Mucosa of descending colon (tissue), 3 donors: Measurements from ENCODE around the gene CTSL. TPM values are rescaled to one million over a fixed set of nuclear protein-coding genes. Genes with fewer than 3 reads are reported as not detected.

Experiments used
- ATAC-seq: fragments of 200-7000 bp; cut with Tn5 transposase; one replicate; pipeline ENCODE4 v1.9.1; 2020; ENCODE audit warnings: mild to moderate bottlenecking, moderate library complexity
- DNase-seq, 3 donors: peaks; one replicate each; pipeline ENCODE4 v3.0.0-alpha.2; 2020
- H3K36me3 ChIP-seq: fragments of 200-600 bp; one replicate; pipeline ENCODE4 v1.8.0; 2021; ENCODE audit warnings: low read depth, mild to moderate bottlenecking
- H3K4me1 ChIP-seq: fragments of 200-600 bp; one replicate; pipeline ENCODE4 v1.8.0; 2021; ENCODE audit warnings: low read depth, mild to moderate bottlenecking
- H3K4me3 ChIP-seq: fragments of 200-600 bp; one replicate; pipeline ENCODE4 v1.8.0; 2021; ENCODE audit warnings: mild to moderate bottlenecking
- H3K9me3 ChIP-seq: fragments of 200-600 bp; one replicate; pipeline ENCODE4 v1.8.0; 2021; ENCODE audit warnings: mild to moderate bottlenecking
- intact Hi-C, 2 donors: fragments of 100-400 bp; cut with DNase I in 1 of 2; cut with micrococcal nuclease in 1 of 2; formaldehyde crosslinking; loops; one replicate each; pipeline versions ENCODE4 v1.11.0 to v1.11.1; 2022; cut with DNase I, micrococcal nuclease
- total RNA-seq, 3 donors: library from RNA; stranded (reverse); fragmentation: NEBNext Ultra II Directional in 2 of 3; extraction: Animal tissue kit (Norgen Biotek cat#: 25700) in 2 of 3; gene quantifications; one replicate each; pipeline versions ENCODE4 v1.2.1 to v1.2.4, GENCODE V29; 2021 to 2023
- TF ChIP-seq, protein P1 (sequence below): fragments of 200-600 bp; IDR thresholded peaks from one replicate; pipeline ENCODE4 v1.8.0; 2022; ENCODE audit warnings: antibody characterized with exemption, mild to moderate bottlenecking
- donor health status: DM: no; HTN: no; CAD: no; lungs with moderate emphysema.
- donor health status: DM: no; HTN: no; CAD: no.
- donor health status: DM: no; HTN: yes; CAD: no.

The CTSL gene
- total RNA-seq, 3 donors from 2014 or later: 60.1 to 139 (median 62.3) TPM

DNA sequence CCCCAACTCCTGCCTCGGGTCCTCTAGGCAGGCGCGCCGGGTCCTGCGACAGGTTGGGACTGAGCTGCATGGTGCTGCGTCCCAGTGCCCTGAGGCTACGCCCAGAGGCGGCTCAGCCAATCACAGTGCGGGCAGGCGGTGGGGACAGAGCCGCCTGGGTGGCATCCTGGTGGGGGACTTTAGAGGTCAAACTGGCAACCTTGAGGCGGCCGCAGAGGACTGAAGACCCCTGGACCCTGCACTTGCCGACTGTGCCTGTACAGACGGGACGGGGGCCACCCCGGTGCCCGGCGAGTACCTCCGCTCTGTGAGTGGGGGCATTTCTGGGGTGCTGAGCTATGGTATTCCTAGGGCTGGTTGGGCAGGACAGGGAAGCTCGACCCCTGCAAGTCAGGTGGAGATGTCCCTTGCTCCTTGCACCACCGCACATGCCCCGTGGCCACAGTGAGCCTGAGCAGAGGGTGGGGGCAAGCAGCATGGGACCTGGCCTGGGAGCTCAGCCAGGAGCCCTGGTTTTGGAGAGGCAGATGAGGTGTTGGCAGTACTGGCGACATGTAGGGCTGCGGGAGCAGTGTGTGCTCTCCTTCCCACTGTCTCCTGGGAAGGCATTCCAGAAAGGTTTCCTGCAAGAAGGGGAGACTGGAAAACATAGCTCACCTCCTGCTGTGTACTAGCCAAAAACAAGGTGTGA, 45.5 kb downstream of the CTSL start:
- intact Hi-C loops: no loop called here
- Histone ChIP-seq H3K4me3 (no peak overlapping the region), H3K36me3 (no peaks in the 10 kb centered on the region), H3K9me3 (no peaks in the 10 kb centered on the region), H3K4me1 (no peaks in the 10 kb centered on the region)
- ATAC-seq: no peak
- TF ChIP-seq, protein P1, sequence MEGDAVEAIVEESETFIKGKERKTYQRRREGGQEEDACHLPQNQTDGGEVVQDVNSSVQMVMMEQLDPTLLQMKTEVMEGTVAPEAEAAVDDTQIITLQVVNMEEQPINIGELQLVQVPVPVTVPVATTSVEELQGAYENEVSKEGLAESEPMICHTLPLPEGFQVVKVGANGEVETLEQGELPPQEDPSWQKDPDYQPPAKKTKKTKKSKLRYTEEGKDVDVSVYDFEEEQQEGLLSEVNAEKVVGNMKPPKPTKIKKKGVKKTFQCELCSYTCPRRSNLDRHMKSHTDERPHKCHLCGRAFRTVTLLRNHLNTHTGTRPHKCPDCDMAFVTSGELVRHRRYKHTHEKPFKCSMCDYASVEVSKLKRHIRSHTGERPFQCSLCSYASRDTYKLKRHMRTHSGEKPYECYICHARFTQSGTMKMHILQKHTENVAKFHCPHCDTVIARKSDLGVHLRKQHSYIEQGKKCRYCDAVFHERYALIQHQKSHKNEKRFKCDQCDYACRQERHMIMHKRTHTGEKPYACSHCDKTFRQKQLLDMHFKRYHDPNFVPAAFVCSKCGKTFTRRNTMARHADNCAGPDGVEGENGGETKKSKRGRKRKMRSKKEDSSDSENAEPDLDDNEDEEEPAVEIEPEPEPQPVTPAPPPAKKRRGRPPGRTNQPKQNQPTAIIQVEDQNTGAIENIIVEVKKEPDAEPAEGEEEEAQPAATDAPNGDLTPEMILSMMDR: no peak
- no peak for DNase-seq

DNA sequence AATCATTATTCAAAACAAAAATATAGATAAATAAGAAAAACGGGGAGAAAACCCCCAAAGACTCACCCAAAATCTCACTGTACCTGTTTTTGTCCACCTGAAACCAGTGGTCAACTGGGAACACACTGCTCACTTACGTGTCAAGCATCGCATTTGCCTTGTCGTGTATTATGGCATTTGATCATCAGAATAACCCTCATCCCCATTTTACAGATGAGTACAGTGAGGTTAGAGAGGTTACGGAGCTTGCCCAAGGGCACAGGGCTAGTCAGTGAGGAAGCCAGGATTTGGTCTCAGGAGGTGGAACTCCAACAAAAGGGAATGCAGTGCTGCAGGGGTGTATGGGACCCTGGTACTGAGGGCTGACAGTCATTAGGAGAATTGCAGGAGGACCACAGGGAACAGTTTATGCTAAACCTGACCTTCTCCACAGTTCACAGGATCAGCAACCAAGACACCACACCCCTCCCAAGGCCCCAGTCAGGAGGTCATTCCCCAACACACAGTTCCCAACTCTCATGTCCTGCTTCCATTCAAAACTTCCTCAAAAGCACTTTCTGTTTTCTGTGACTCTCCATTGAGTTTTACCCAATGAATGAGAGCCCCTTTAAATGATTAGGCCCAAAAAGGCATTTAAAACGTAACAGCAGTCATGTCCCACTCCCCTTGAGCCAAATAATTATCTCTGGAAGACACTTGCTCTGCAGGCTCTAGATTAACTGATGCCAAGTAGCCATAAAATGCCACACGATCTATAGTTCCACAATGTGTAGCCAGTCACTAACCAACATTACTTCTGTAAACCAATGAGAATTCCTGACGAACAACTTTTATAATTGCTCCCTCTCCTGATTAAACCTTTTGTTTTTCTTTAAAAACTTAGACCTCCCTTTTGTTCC, 50.8 kb downstream of the CTSL start:
- Histone ChIP-seq H3K9me3 (no peaks in the 10 kb centered on the region), H3K36me3 (no peaks in the 10 kb centered on the region), H3K4me1 (no peaks in the 10 kb centered on the region), H3K4me3 (no peak overlapping the region)
- ATAC-seq (no peak), DNase-seq (no peak)
- TF ChIP-seq, protein P1: no peak
- intact Hi-C loops: no loop called here

DNA sequence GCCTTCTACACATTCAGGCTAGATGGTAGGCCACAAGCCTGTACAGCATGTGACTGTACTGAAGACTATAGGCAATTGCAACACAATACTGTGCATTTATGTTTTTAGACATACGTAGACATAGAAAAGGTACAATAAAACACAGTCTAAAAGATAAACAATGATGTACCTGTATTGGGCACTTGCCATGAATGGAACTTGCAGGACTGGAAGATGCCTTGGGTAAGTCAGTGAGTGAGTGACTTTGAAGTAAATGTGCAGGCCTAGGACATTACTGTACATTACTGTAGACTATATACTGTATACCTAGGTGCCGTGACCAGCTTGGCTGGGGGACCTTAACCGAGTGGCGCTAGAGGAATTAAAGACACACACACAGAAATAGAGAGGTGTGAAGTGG, 53.1 kb downstream of the CTSL start:
- no peak for DNase-seq
- intact Hi-C loops: no loop called here
- ATAC-seq: no peak
- Histone ChIP-seq H3K4me3 (no peak overlapping the region), H3K36me3 (no peaks in the 10 kb centered on the region), H3K9me3 (no peaks in the 10 kb centered on the region), H3K4me1 (no peaks in the 10 kb centered on the region)
- TF ChIP-seq, protein P1: no peak

Other genes with a start within 250 kb of the CTSL start
- 10 to 100 TPM; 22.2 to 98.7 (median 25.9) TPM for gene DAPK1, start 228.3 kb upstream of the CTSL start, total RNA-seq
- under 1 TPM in 1 of 3 donors, not detected in 2; 0.06 TPM for gene SPATA31E1, start 156.8 kb downstream of the CTSL start, total RNA-seq
- gene SPATA31C1, start 191.8 kb downstream of the CTSL start, total RNA-seq: not detected
- 10 to 100 TPM in 2 of 3 donors, 1 to 10 TPM in 1; 6.8 to 15.0 (median 14.2) TPM for gene CDK20, start 248.4 kb downstream of the CTSL start, total RNA-seq